Adrenal gland (tissue), 12 donors: ENCODE results near the gene CD28. TPM values are rescaled to one million over a fixed set of nuclear protein-coding genes. Genes with fewer than 3 reads are reported as not detected.
"Not testable (repeated sequence)": the region's sequence is repeated elsewhere in the genome, so short reads cannot be mapped to it uniquely, and the experiment has no call there.

Source experiments
- DNase-seq, 7 donors: peaks; one replicate each; pipeline ENCODE4 v3.0.0-alpha.2; 2019 to 2020
- H3K27ac ChIP-seq, 5 donors: fragments of 200-600 bp; sonication (generic) in 4 of 5; 1 replicate in 3 of 5; 2 replicates in 2 of 5; pipeline versions ENCODE4 v1.5.1 to v1.8.0; 2016 to 2020; ENCODE audit warnings: mild to moderate bottlenecking in 1 of 5
- H3K27me3 ChIP-seq: fragments of 200-600 bp; 2 replicates; pipeline ENCODE4 v1.8.0; 2021
- H3K36me3 ChIP-seq, 2 donors: fragments of 200-600 bp; replicated peaks in 1 of 2; 1 replicate in 1 of 2; 2 replicates in 1 of 2; pipeline versions ENCODE4 v1.5.1 to v1.8.0; 2018 to 2022
- H3K4me1 ChIP-seq, 2 donors: fragments of 200-600 bp; replicated peaks in 1 of 2; 1 replicate in 1 of 2; 2 replicates in 1 of 2; pipeline versions ENCODE4 v1.5.1 to v1.8.0; 2018 to 2021
- H3K4me3 ChIP-seq, 4 donors: fragments of 200-600 bp; sonication (generic) in 3 of 4; one replicate each; pipeline ENCODE4 v1.5.1; 2016 to 2018
- H3K9me3 ChIP-seq, 3 donors: fragments of 200-600 bp; sonication (generic) in 1 of 3; replicated peaks in 1 of 3; 1 replicate in 2 of 3; 2 replicates in 1 of 3; pipeline versions ENCODE4 v1.5.1 to v1.8.0; 2016 to 2021
- POLR2A ChIP-seq, 2 donors: fragments of 450-650 bp; IDR thresholded peaks; one replicate each; pipeline ENCODE4 v1.6.1; 2017; ENCODE audit warnings: antibody characterized with exemption in 2 of 2, mild to moderate bottlenecking in 2 of 2, moderate library complexity in 1 of 2
- WGBS, 4 donors: extraction: QIAGEN DNeasy Blood & Tissue Kit in 2 of 4; methylation state at CpG; one replicate each; pipeline versions ENCODE4 v1.1.5 to v1.1.7; 2013 to 2017; 5-methylcytosine and 5-hydroxymethylcytosine counted together
- intact Hi-C, 2 donors: fragments of 100-400 bp; cut with DNase I; formaldehyde crosslinking; loops; one replicate each; pipeline versions ENCODE4 v1.14.1 to v1.15.0; 2022 to 2023
- polyA plus RNA-seq, 3 donors: library from polyadenylated mRNA; stranded (reverse); fragments of 200-250 nt in 2 of 3; fragments of 350-450 nt in 1 of 3; fragmentation: Illumina TruSeq in 1 of 3; extraction: RNeasy Lipid Tissue Mini Kit (QIAGEN cat#74804) in 1 of 3; gene quantifications; one replicate each; pipeline ENCODE4 v1.2.3, GENCODE V29; 2013 to 2014
- total RNA-seq, 9 donors: library from RNA; depleted of rRNA in 4 of 9; stranded (reverse); fragments of >200 nt in 4 of 9; fragments of 120-200 nt in 1 of 9; fragmentation: NEBNext Ultra II Directional in 1 of 9; extraction: Animal tissue kit (Norgen Biotek cat#: 25700) in 1 of 9; gene quantifications; one replicate each; pipeline versions ENCODE4 v1.1.0 to v1.2.4, GENCODE V29; 2013 to 2023
- TF ChIP-seq, protein P1 (sequence below), 6 experiments: fragments of 450-650 bp in 4 of 6; fragments of 200-600 bp in 2 of 6; sonication (generic) in 1 of 6; IDR thresholded peaks; 1 replicate in 5 of 6; 2 replicates in 1 of 6; pipeline versions ENCODE4 v1.5.1 to v1.8.0; 2016 to 2021; ENCODE audit warnings: antibody characterized with exemption in 6 of 6, mild to moderate bottlenecking in 2 of 6, moderate library complexity in 1 of 6
- donor health status: healthy with polysubstance abuse.
- donor health status: Bipolar disorder and iron deficiency.
- donor health status: DM: yes; HTN: yes; CAD: no.
- donor health status: DM: no; HTN: no; CAD: no.
- donor health status: DM: no; HTN: no; CAD: no.
- donor health status: DM: yes; HTN: yes; CAD: no.

Gene CD28
- total and polyA plus RNA-seq, 12 donors: 0.08 to 1.4 (median 0.32) TPM; not detected in 1

DNA sequence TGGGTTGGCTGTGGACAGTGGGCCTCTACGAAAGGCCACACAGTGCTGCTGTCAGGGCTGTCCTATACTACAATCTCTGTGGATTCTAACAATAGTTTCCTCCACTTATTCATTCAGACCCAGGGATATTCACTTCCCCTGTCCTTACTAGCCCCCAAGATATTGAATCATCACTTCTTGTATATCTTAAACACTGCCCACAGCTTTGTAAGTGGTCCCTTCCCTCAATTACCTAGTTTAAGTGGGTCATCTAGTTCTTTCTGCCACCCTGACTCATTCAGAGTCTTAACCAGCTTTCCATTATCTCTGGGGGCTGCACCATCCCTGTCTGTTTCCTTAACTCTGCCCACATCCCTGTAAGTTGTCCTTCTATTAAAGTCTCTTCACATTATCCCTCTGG lies 69.2 kb downstream of the CD28 start:
- no peak for TF ChIP-seq POLR2A (IDR thresholded peaks at IDR 0.05)
- TF ChIP-seq, protein P1, sequence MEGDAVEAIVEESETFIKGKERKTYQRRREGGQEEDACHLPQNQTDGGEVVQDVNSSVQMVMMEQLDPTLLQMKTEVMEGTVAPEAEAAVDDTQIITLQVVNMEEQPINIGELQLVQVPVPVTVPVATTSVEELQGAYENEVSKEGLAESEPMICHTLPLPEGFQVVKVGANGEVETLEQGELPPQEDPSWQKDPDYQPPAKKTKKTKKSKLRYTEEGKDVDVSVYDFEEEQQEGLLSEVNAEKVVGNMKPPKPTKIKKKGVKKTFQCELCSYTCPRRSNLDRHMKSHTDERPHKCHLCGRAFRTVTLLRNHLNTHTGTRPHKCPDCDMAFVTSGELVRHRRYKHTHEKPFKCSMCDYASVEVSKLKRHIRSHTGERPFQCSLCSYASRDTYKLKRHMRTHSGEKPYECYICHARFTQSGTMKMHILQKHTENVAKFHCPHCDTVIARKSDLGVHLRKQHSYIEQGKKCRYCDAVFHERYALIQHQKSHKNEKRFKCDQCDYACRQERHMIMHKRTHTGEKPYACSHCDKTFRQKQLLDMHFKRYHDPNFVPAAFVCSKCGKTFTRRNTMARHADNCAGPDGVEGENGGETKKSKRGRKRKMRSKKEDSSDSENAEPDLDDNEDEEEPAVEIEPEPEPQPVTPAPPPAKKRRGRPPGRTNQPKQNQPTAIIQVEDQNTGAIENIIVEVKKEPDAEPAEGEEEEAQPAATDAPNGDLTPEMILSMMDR (IDR thresholded peaks at IDR 0.05): no peak
- no peaks in the 10 kb centered on the region for H3K4me1 ChIP-seq
- no peaks in the 10 kb centered on the region for H3K27me3 ChIP-seq
- no peaks in the 10 kb centered on the region for H3K9me3 ChIP-seq
- 60 to 94% (median 88%) methylated on average over 1 of the region's 1 CpG for WGBS, 4 donors
- DNase-seq: no peak
- no peaks in the 10 kb centered on the region for H3K36me3 ChIP-seq
- H3K27ac ChIP-seq: no peak overlapping the region
- H3K4me3 ChIP-seq: no peak overlapping the region
- intact Hi-C loops: no loop called here

DNA sequence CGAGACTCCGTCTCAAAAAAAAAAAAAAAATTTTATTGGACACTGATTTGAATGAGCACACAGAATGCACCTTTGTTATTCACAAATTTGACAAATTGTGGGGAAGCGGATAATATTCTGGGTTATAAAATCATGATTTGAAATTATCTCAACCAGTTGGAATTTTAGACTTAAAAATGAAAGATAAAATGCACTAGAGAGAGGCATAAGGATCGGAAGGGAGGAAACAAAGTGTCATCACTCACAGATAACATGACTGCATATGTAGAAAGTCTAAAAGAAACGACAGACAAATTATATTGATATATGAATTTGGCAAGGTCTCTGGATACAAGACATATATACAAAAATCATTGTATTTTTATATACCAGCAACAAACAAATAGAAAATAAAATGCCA lies 70.6 kb downstream of the CD28 start:
- 57 to 78% (median 73%) methylated on average over 5 of the region's 5 CpGs for WGBS, 4 donors
- H3K4me3 ChIP-seq: no peak overlapping the region
- no peak overlapping the region for H3K27ac ChIP-seq
- no peaks in the 10 kb centered on the region for H3K36me3 ChIP-seq
- peaks cover 0 to under 1% of the 10 kb centered on the region in 2 donors for H3K4me1 ChIP-seq
- intact Hi-C loops: no loop called here
- H3K9me3 ChIP-seq: no peaks in the 10 kb centered on the region
- DNase-seq: no peak
- H3K27me3 ChIP-seq: no peaks in the 10 kb centered on the region
- TF ChIP-seq, protein P1 (IDR thresholded peaks at IDR 0.05): no peak
- no peak for TF ChIP-seq POLR2A (IDR thresholded peaks at IDR 0.05)

DNA sequence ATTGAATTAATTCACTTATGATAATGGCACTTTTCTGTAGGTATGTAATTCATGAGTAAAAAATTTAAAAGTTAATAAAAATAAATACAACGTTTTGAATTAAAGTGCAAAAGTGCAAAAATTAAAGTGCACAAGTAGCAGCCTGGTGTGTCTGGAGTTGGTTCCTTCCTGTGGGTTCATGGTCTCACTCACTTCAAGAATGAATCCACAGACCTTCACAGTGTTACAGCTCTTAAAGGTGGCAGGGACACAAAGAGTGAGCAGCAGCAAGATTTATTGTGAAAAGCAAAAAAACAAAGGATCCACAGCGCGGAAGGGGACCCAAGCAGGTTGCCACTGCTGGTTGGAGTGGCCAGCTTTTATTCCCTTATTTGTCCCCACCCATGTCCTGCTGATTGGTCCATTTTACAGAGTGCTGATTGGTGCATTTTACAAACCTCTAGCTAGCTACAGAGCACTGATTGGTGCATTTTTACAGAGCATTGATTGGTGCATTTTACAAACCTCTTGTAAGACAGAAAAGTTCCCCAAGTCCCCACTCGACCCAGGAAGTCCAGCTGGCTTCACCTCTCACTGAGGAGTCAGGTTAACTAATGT lies 73.1 kb downstream of the CD28 start:
- H3K27ac ChIP-seq, DNase-seq, H3K4me3 ChIP-seq, H3K9me3 ChIP-seq, H3K36me3 ChIP-seq, H3K27me3 ChIP-seq, H3K4me1 ChIP-seq, intact Hi-C loops: not testable (repeated sequence)
- 75 to 87% (median 82%) methylated on average over 4 of the region's 4 CpGs for WGBS, 4 donors

DNA sequence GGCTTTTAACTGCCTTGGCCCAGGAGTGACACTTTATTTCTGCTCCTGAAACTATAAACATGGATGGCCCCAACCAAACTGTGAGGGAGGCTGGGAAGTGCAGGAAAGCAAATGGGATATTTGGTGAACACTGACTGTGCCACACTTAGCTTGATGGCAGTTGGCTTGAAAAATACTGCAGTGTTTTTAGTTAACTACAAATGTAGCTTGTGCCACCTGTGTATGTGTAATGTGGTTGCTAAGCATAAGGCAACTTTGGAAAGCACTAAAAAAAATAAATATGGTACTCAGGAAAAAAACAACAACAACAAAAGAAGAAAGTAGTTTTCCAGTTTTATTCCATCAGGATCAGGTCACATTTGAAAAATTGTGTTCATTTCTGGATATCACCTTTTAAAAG lies 73.8 kb downstream of the CD28 start:
- Histone ChIP-seq H3K4me3 (no peak overlapping the region), H3K27ac (no peak overlapping the region), H3K27me3 (no peaks in the 10 kb centered on the region), H3K36me3 (no peaks in the 10 kb centered on the region), H3K4me1 (peaks cover 0 to 9% of the 10 kb centered on the region in 2 donors), H3K9me3 (no peaks in the 10 kb centered on the region)
- intact Hi-C loops: no loop called here
- no peak for TF ChIP-seq POLR2A (IDR thresholded peaks at IDR 0.05)
- TF ChIP-seq, protein P1 (IDR thresholded peaks at IDR 0.05): no peak
- no peak for DNase-seq

DNA sequence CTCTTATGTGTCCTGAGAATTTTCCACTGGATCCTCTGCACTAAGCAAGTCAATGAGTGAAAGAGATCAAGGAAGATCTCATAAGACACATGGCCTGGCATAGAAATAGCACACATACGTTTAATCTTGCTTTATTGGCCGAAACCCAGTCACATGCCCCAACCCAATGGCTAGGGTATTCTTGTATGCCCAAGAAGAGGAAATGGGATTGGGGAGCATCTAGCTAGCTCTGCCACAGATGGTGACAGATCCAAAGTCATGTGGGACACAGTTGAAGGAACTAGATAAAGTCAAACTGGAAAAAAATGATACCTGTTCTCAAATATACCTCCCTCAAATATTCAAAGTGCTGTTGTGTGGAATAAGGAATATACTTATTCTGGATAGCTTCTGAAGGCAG lies 74.7 kb downstream of the CD28 start:
- Histone ChIP-seq H3K4me3 (no peak overlapping the region), H3K36me3 (no peaks in the 10 kb centered on the region), H3K4me1 (peaks cover 0 to 9% of the 10 kb centered on the region in 2 donors), H3K9me3 (no peaks in the 10 kb centered on the region), H3K27me3 (no peaks in the 10 kb centered on the region), H3K27ac (no peak overlapping the region)
- WGBS, 4 donors: 72 to 78% (median 75%) methylated on average over 2 of the region's 2 CpGs
- DNase-seq: no peak
- intact Hi-C loops: no loop called here
- TF ChIP-seq, protein P1 (IDR thresholded peaks at IDR 0.05): no peak
- TF ChIP-seq POLR2A (IDR thresholded peaks at IDR 0.05): no peak
